Epithelial cell of proximal tubule (primary cell): ENCODE data around the gene DBNL. TPM values are rescaled to one million over a fixed set of nuclear protein-coding genes. Genes with fewer than 3 reads are reported as not detected.

Source experiments
- DNase-seq: peaks from one replicate; pipeline ENCODE4 v3.0.0-alpha.2; 2011; ENCODE audit warnings: low read depth
- H3K4me3 ChIP-seq: 2 replicates; pipeline ENCODE4 v1.5.1; 2011; ENCODE audit warnings: low read depth, mild to moderate bottlenecking, low read length
- total RNA-seq: library from RNA; depleted of rRNA; stranded (reverse); fragments of >200 nt; gene quantifications from 2 replicates; pipeline ENCODE4 v1.2.3, GENCODE V29; 2015
- TF ChIP-seq, protein P1 (sequence below): conservative IDR thresholded peaks from 2 replicates; pipeline ENCODE4 v1.5.1; 2012; ENCODE audit warnings: low read depth, mild to moderate bottlenecking, low read length

DBNL gene
- total RNA-seq, 1 donor from 2014 or later: 97.7 TPM

DNA sequence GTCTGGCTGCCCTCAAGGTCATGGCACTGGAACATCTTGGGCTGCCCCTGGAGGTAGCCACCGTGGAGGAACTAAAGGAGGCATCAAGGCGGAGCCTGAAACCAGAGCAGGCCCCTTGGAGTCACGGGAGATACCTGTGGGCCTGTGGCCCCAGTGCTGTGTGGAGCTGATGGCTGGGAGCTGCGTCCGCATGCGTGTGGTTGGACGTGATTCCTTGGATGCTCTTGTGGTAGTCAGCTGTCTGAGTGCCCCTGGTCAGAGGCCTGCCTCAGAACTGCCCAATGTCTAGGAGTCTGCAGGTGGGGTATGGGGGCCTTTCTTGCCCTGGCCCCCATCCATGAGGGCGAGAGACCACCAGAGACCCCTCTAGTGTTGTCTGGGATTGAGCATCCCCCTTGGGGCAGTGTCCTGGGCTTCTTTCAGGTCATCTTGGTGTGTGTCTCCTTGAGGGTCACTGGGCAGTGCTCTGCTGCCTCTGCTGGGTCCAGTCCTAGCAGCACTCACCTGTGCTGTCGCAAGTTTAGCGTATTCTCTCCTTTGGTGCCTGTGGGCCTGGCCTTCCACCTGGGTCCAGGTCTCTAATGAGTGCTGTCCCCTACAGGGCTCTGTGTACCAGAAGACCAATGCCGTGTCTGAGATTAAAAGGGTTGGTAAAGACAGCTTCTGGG is 12.8 kb downstream of the DBNL start:
- TF ChIP-seq, protein P1, sequence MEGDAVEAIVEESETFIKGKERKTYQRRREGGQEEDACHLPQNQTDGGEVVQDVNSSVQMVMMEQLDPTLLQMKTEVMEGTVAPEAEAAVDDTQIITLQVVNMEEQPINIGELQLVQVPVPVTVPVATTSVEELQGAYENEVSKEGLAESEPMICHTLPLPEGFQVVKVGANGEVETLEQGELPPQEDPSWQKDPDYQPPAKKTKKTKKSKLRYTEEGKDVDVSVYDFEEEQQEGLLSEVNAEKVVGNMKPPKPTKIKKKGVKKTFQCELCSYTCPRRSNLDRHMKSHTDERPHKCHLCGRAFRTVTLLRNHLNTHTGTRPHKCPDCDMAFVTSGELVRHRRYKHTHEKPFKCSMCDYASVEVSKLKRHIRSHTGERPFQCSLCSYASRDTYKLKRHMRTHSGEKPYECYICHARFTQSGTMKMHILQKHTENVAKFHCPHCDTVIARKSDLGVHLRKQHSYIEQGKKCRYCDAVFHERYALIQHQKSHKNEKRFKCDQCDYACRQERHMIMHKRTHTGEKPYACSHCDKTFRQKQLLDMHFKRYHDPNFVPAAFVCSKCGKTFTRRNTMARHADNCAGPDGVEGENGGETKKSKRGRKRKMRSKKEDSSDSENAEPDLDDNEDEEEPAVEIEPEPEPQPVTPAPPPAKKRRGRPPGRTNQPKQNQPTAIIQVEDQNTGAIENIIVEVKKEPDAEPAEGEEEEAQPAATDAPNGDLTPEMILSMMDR: no peak
- no peak for DNase-seq
- no peak overlapping the region for H3K4me3 ChIP-seq

DNA sequence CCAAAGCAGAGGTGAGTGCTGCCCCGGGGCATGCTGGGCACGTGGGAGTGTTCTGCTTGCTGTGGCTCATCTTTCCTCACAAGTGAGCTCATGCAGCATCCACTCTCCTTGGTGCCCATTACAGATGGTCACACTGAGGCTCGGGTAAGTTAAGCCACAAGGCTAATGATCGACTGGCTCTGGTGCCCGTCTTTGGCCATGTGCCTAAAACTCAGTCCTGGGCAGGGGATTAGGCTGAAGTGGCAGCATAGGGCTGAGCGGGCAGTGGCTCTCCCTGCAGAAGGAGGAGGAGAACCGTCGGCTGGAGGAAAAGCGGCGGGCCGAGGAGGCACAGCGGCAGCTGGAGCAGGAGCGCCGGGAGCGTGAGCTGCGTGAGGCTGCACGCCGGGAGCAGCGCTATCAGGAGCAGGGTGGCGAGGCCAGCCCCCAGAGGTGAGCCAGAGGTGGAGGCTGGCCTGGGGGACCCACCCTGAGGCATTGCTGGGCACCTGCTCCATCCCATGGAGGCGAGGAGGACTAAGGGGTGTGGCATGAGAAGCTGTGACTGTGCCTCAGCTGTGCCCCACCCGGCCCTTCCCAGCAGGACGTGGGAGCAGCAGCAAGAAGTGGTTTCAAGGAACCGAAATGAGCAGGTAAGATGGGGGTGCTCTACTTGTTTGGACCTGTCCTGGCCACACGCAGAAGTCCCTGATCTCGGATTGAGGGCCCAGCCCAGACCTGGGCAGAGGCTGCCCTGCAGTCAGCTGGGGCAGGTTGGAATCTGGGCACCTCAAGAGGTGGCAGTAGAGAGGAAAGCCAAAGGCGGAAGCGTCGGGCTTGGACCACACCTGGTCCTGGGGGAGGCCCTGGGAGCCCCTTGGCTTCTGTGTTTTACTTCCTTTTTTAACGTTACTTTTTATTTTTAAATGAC is 13.6 kb downstream of the DBNL start:
- no peak for DNase-seq
- TF ChIP-seq, protein P1: no peak
- no peak overlapping the region for H3K4me3 ChIP-seq

DNA sequence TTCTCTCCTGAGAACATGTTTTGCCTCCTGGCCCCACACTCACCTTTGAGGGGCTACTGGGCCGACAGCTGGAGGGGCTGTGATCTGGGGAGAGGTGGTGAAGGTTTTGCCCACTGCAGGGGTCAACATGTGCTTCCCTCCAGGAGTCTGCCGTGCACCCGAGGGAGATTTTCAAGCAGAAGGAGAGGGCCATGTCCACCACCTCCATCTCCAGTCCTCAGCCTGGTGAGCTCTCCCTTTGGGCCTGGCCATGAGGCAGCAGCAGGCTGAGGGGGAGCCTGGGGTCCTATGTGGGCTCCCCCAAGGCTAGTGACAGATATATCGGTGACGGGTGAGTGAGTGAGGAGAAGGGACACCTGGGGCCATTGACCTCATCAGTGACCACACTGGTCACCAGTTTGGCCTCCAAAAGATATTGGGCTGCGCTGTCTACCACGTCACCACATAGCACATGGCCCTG is 14.3 kb downstream of the DBNL start:
- H3K4me3 ChIP-seq: no peak overlapping the region
- DNase-seq: no peak
- TF ChIP-seq, protein P1: no peak

DNA sequence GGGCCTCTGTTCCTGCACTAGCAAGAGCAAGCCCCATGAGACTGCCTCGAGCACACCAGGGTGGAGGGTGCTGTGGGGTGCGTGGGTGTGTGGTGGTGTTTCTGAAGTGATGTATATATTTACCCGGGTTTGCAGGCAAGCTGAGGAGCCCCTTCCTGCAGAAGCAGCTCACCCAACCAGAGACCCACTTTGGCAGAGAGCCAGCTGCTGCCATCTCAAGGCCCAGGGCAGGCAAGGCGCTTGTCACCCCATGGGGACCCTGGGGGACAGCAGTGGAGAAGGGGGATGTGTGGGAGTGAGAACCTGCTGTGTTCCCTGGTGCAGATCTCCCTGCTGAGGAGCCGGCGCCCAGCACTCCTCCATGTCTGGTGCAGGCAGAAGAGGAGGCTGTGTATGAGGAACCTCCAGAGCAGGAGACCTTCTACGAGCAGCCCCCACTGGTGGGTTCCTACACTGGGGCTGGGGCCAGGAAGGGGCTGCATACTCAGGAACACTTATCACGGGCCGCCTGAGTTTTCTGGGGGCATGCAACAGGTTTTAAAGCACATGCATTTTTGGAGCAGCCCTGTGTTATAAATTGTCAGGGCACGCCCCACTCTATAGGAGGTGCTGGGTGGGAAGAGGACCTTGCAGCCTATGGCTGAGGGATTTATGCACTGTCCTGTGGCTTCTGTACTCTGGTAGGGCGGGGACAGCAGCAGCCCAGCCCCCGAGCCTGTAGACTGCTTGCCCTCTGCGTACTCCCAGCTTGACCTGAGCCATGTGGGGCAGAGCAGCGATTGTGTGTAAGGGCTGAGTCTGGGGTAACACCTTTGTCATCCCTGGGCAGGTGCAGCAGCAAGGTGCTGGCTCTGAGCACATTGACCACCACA is 15.0 kb downstream of the DBNL start:
- TF ChIP-seq, protein P1: no peak
- DNase-seq: no peak
- no peak overlapping the region for H3K4me3 ChIP-seq

DNA sequence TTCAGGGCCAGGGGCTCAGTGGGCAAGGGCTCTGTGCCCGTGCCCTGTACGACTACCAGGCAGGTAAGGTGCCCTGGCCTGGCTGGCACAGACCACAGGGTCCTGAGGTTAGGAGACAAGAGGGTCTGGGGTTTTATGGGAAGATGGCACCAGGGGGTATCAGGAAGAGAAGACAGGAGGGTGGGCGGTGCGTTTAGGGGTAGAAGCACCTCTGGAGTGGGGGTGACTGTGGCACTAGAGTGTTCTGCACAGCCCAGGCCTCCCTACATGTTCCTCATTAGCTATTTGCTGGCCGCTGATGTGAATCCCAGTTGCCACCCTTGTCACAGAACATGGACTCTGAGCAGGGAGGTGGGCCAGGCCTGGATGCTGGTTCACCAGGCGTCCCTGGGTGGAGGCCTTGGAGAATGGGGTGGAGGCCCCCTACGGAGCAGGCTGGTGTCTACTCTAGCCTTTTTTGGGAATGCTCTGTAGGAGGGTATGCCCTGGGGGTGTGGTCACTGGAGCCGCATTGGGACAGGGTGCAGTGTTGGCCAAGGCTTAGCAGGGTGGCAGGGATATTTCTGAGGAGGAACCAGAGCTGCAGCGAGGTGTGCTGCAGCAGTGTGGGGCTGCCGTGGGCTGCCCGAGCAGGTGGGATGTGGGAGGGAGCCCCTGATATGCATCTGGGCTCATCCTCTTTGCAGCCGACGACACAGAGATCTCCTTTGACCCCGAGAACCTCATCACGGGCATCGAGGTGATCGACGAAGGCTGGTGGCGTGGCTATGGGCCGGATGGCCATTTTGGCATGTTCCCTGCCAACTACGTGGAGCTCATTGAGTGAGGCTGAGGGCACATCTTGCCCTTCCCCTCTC is 15.8 kb downstream of the DBNL start:
- TF ChIP-seq, protein P1: no peak
- no peak overlapping the region for H3K4me3 ChIP-seq
- DNase-seq: no peak
